HepG2 (cell line): ENCODE data around the gene SETD1B. TPM values are rescaled to one million over a fixed set of nuclear protein-coding genes. Genes with fewer than 3 reads are reported as not detected.
A peak's percentile ranks its signal among the peaks of the same experiment; 100 is the strongest.

Experiments used
- ATAC-seq: fragments of 200-7000 bp; cut with Tn5 transposase; 3 replicates; pipeline ENCODE4 v1.9.1; 2020; ENCODE audit warnings: mild to moderate bottlenecking, moderate library complexity
- BruUV-seq: library from RNA; stranded (reverse); fragments of 400-500 nt; replicated peaks from 2 replicates; lab custom pipeline; 2021; lab: Mats Ljungman, UMichigan
- CTCF ChIA-PET: fragments of 300-600 bp; formaldehyde crosslinking; extraction: SDS; loops from one replicate; lab custom pipeline; 2021; ENCODE audit warnings: low total read pairs, inconsistent platforms, low intra/inter-chr PET ratio; lab: Yijun Ruan, JAX
- POLR2A ChIA-PET: fragments of 350-600 bp; sonication (Branson Sonifier 250); formaldehyde crosslinking; loops from one replicate; lab custom pipeline; 2020; ENCODE audit warnings: antibody characterized with exemption, inconsistent platforms; lab: Yijun Ruan, JAX
- DNase-seq: peaks from one replicate; pipeline ENCODE4 v3.0.0-alpha.2; 2015; ENCODE audit warnings: low spot score
- FAIRE-seq: peaks from 3 replicates; lab custom pipeline; 2011; peaks lifted over from hg19 to GRCh38; lab: Jason Lieb, UNC
- H2AFZ ChIP-seq: one replicate; pipeline ENCODE4 v1.6.1; 2011; ENCODE audit warnings: low read length, inconsistent platforms
- H3K27ac ChIP-seq: fragments of 300-600 bp; 3 replicates; pipeline ENCODE4 v1.8.0; 2011; ENCODE audit warnings: mixed run types, mild to moderate bottlenecking, mixed read lengths, low read length, inconsistent platforms; ENCODE audit not compliant: insufficient read depth; ENCODE audit errors: extremely low read length
- H3K27me3 ChIP-seq, 2 experiments: fragments of 200-600 bp in 1 of 2; 2 replicates in 1 of 2; 3 replicates in 1 of 2; pipeline versions ENCODE4 v1.6.0 to v1.8.0; 2011; ENCODE audit warnings: low read length in 2 of 2, mild to moderate bottlenecking in 2 of 2, moderate library complexity in 2 of 2, inconsistent platforms in 1 of 2; ENCODE audit not compliant: insufficient read depth in 2 of 2, control insufficient read depth in 1 of 2
- H3K36me3 ChIP-seq, 2 experiments: fragments of 200-600 bp in 1 of 2; replicated peaks in 1 of 2; 2 replicates in 1 of 2; 3 replicates in 1 of 2; pipeline versions ENCODE4 v1.5.1 to v1.8.0; 2011; ENCODE audit warnings: low read length in 2 of 2, inconsistent platforms in 1 of 2; ENCODE audit not compliant: insufficient read depth in 2 of 2, control insufficient read depth in 1 of 2
- H3K4me1 ChIP-seq: 2 replicates; pipeline ENCODE4 v1.5.1; 2012; ENCODE audit warnings: low read length, inconsistent platforms; ENCODE audit not compliant: insufficient read depth
- H3K4me2 ChIP-seq: 2 replicates; pipeline ENCODE4 v1.6.0; 2011; ENCODE audit warnings: low read depth, low read length, inconsistent platforms
- H3K4me3 ChIP-seq, 3 experiments: fragments of 200-600 bp in 1 of 3; sonication (generic), shearing (Covaris generic) in 1 of 3; replicated peaks in 1 of 3; 2 replicates each; pipeline ENCODE4 v1.5.1; 2011 to 2016; ENCODE audit warnings: low read length in 3 of 3, inconsistent platforms in 2 of 3, low read depth in 2 of 3, mild to moderate bottlenecking in 2 of 3, control low read depth in 1 of 3, mixed read lengths in 1 of 3; ENCODE audit not compliant: insufficient read depth in 1 of 3
- H3K79me2 ChIP-seq: one replicate; pipeline ENCODE4 v1.6.1; 2011; ENCODE audit warnings: low read length, inconsistent platforms; ENCODE audit not compliant: insufficient read depth
- H3K9ac ChIP-seq: 2 replicates; pipeline ENCODE4 v1.6.0; 2011; ENCODE audit warnings: mild to moderate bottlenecking, low read depth, low read length, inconsistent platforms; ENCODE audit not compliant: insufficient read depth
- H3K9me3 ChIP-seq: 2 replicates; pipeline ENCODE4 v1.5.1; 2012; ENCODE audit warnings: mild to moderate bottlenecking, low read length
- H4K20me1 ChIP-seq: 2 replicates; pipeline ENCODE4 v1.6.0; 2011; ENCODE audit warnings: inconsistent platforms, mild to moderate bottlenecking, low read length, moderate library complexity; ENCODE audit not compliant: insufficient read depth
- ELF3 ChIP-seq: IDR thresholded peaks from 2 replicates; pipeline ENCODE4 v1.6.1; 2016; ENCODE audit warnings: missing genetic modification reagents, missing compliant biosample characterization
- ETV6 ChIP-seq: sonication (generic); formaldehyde crosslinking; conservative IDR thresholded peaks from 2 replicates; pipeline ENCODE4 v1.4.0; 2020; ENCODE audit warnings: missing genetic modification reagents
- HNF4G ChIP-seq, 2 experiments: sonication (generic) in 1 of 2; formaldehyde crosslinking in 1 of 2; IDR thresholded peaks; 2 replicates each; pipeline versions ENCODE4 v1.4.0 to v1.6.1; 2011 to 2020; ENCODE audit warnings: borderline replicate concordance in 2 of 2, low read depth in 2 of 2, mild to moderate bottlenecking in 2 of 2, low read length in 1 of 2, missing genetic modification reagents in 1 of 2, moderate library complexity in 1 of 2
- LBX2 ChIP-seq: sonication (generic); formaldehyde crosslinking; IDR thresholded peaks from 2 replicates; pipeline ENCODE4 v1.5.0; 2020; ENCODE audit warnings: missing genetic modification reagents, mild to moderate bottlenecking, borderline replicate concordance
- MAFK ChIP-seq, 2 experiments: IDR thresholded peaks in 1 of 2; conservative IDR thresholded peaks in 1 of 2; 2 replicates each; pipeline ENCODE4 v1.6.1; 2011; ENCODE audit warnings: improper control_type of control experiment in 2 of 2, low read length in 2 of 2
- NR2F6 ChIP-seq, 2 experiments: IDR thresholded peaks; 2 replicates each; pipeline ENCODE4 v1.6.1; 2016; ENCODE audit warnings: antibody characterized with exemption in 1 of 2, mild to moderate bottlenecking in 1 of 2
- PHF5A ChIP-seq: IDR thresholded peaks from one replicate; pipeline ENCODE4 v1.6.1; 2018; ENCODE audit warnings: low read depth, missing genetic modification reagents; ENCODE audit not compliant: unreplicated experiment
- REL ChIP-seq: sonication (generic); formaldehyde crosslinking; conservative IDR thresholded peaks from 2 replicates; pipeline ENCODE4 v1.8.0; 2022; ENCODE audit warnings: mild to moderate bottlenecking, missing genetic modification reagents, moderate library complexity
- SOX13 ChIP-seq, 3 experiments: fragments of 450-650 bp in 1 of 3; sonication (generic) in 1 of 3; formaldehyde crosslinking in 1 of 3; IDR thresholded peaks in 2 of 3; conservative IDR thresholded peaks in 1 of 3; 2 replicates each; pipeline versions ENCODE4 v1.5.0 to v1.6.1; 2016 to 2020; ENCODE audit warnings: antibody characterized with exemption in 1 of 3, mild to moderate bottlenecking in 1 of 3, missing compliant biosample characterization in 1 of 3, missing genetic modification reagents in 1 of 3, moderate library complexity in 1 of 3
- SSRP1 ChIP-seq: IDR thresholded peaks from 2 replicates; pipeline ENCODE4 v1.6.1; 2016; ENCODE audit warnings: control low read depth
- ZNF224 ChIP-seq: sonication (generic); formaldehyde crosslinking; IDR thresholded peaks from 2 replicates; pipeline ENCODE4 v1.5.0; 2020; ENCODE audit warnings: mild to moderate bottlenecking, missing genetic modification reagents
- ZNF496 ChIP-seq: sonication (generic); formaldehyde crosslinking; IDR thresholded peaks from 2 replicates; pipeline ENCODE4 v1.8.1; 2023; ENCODE audit warnings: mild to moderate bottlenecking, moderate library complexity, missing genetic modification reagents; ENCODE audit not compliant: insufficient replicate concordance
- ZNF770 ChIP-seq: sonication (generic); formaldehyde crosslinking; IDR thresholded peaks from 2 replicates; pipeline ENCODE4 v1.5.0; 2020; ENCODE audit warnings: mild to moderate bottlenecking, missing genetic modification reagents
- WGBS: methylation state at CpG from one replicate; pipeline ENCODE4 v1.1.6; 2017; ENCODE audit warnings: low lambda C conversion rate; 5-methylcytosine and 5-hydroxymethylcytosine counted together
- in situ Hi-C: cut with HindIII; loops from 2 replicates; pipeline ENCODE4 v1.10.0; 2017; ENCODE audit warnings: low pct_unique_long_range_greater_than_20kb; ENCODE audit not compliant: extremely low pct_ligation_motif_present
- intact Hi-C: fragments of 100-400 bp; cut with micrococcal nuclease; formaldehyde crosslinking; loops from one replicate; pipeline ENCODE4 v1.10.0; 2022; ENCODE audit not compliant: unreplicated experiment
- polyA plus RNA-seq, 8 experiments: library from polyadenylated mRNA; depleted of rRNA in 3 of 8; stranded (reverse) in 7 of 8; unstranded in 1 of 8; fragments of >200 nt; fragmentation: Illumina TruSeq in 4 of 8; extraction: Trizol in 4 of 8; gene quantifications; 2 replicates each; pipeline versions ENCODE4 v1.2.1 to v1.2.3, GENCODE V29; 2011 to 2016; ENCODE audit warnings: low read depth in 4 of 8, missing spikeins in 1 of 8, mixed read lengths in 1 of 8; ENCODE audit not compliant: insufficient read depth in 1 of 8
- total RNA-seq, 5 experiments: library from RNA; depleted of rRNA; stranded (reverse); fragments of >200 nt; fragmentation: Illumina TruSeq; extraction: Trizol; gene quantifications; 2 replicates each; pipeline ENCODE4 v1.2.3, GENCODE V29; 2016; ENCODE audit warnings: low read depth in 1 of 5
- TF ChIP-seq, protein P1 (sequence below): sonication (generic); formaldehyde crosslinking; IDR thresholded peaks from 2 replicates; pipeline ENCODE4; 2020; ENCODE audit warnings: missing genetic modification reagents, mild to moderate bottlenecking, borderline replicate concordance
- TF ChIP-seq, protein P2 (sequence below): sonication (generic); formaldehyde crosslinking; IDR thresholded peaks from 2 replicates; pipeline ENCODE4 v1.5.1; 2020; ENCODE audit warnings: mild to moderate bottlenecking, moderate library complexity, missing genetic modification reagents

SETD1B gene
- total and polyA plus RNA-seq, 2 of the 13 experiments (the other 11 are each of a cell fraction or from before 2014, with no cell fraction given): 1.1 to 1.4 TPM

DNA sequence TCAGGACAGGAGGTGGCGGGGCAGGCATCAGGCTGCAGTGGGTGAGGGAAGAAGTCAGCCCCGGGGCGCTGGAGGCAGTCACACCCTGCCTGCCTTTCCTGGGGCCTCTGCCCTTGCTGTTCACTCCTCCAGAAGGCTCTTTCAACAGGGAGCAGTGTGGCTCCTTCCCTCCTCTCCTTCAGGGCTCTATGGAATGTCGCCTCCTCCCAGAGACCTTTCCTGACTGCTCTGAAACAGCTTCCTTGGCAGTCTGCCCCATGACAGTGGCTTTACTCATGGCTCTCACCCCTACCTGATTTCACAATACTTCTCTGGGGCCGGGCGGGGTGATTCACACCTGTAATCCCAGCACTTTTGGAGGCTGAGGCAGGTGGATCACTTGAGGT lies 17.4 kb upstream of the SETD1B start:
- Histone ChIP-seq H3K4me2 (no peak overlapping the region), H3K4me1 (peaks cover 82% of the 10 kb centered on the region), H2AFZ (no peak overlapping the region), H3K9ac (peak overlapping the region; percentile 24; the same call in 1 of the 2 replicates), H3K27ac (peak overlapping the region; percentile 33), H3K9me3 (no peaks in the 10 kb centered on the region), H3K79me2 (peaks cover 27% of the 10 kb centered on the region), H3K27me3 (no peaks in the 10 kb centered on the region; a peak in 1 of 5 replicates), H3K4me3 (no peak overlapping the region), H3K36me3 (peaks cover 0 to 3% of the 10 kb centered on the region in 2 experiments; a peak in 2 of 5 replicates), H4K20me1 (peaks cover 10% of the 10 kb centered on the region; the same call in 1 of the 2 replicates)
- no TSS peak for BruUV-seq
- peak; percentile 68 for DNase-seq
- no peak for FAIRE-seq
- ChIA-PET CTCF (no interaction called here), POLR2A (interaction anchor here (0.9 to 1.2 kb wide), 2 partner anchors 15 to 37 kb away, joined by 3 read pairs; no protein-coding TSS in a partner anchor)
- in situ Hi-C loops (no loop called here), intact Hi-C loops (no loop called here)
- WGBS: 64% methylated on average over 6 of the region's 6 CpGs
- peak; percentile 24 for ATAC-seq
- TF ChIP-seq, protein P1, sequence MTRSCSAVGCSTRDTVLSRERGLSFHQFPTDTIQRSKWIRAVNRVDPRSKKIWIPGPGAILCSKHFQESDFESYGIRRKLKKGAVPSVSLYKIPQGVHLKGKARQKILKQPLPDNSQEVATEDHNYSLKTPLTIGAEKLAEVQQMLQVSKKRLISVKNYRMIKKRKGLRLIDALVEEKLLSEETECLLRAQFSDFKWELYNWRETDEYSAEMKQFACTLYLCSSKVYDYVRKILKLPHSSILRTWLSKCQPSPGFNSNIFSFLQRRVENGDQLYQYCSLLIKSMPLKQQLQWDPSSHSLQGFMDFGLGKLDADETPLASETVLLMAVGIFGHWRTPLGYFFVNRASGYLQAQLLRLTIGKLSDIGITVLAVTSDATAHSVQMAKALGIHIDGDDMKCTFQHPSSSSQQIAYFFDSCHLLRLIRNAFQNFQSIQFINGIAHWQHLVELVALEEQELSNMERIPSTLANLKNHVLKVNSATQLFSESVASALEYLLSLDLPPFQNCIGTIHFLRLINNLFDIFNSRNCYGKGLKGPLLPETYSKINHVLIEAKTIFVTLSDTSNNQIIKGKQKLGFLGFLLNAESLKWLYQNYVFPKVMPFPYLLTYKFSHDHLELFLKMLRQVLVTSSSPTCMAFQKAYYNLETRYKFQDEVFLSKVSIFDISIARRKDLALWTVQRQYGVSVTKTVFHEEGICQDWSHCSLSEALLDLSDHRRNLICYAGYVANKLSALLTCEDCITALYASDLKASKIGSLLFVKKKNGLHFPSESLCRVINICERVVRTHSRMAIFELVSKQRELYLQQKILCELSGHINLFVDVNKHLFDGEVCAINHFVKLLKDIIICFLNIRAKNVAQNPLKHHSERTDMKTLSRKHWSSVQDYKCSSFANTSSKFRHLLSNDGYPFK (CRISPR knock-in tag): no peak
- TF ChIP-seq REL (CRISPR knock-in tag): no peak
- TF ChIP-seq ELF3 (CRISPR knock-in tag): no peak
- no peak for TF ChIP-seq MAFK (conservative IDR thresholded peaks at IDR 0.05 in 1 of 2, IDR thresholded peaks at IDR 0.05 in 1 of 2; ENCODE audit: low read length in 2 of 2)
- no peak for TF ChIP-seq LBX2 (CRISPR knock-in tag)
- no peak for TF ChIP-seq SSRP1 (CRISPR knock-in tag)
- TF ChIP-seq PHF5A (CRISPR knock-in tag): no peak
- no peak for TF ChIP-seq HNF4G (IDR thresholded peaks at IDR 0.05; ENCODE audit: borderline replicate concordance, low read depth, low read length)
- TF ChIP-seq HNF4G (CRISPR knock-in tag; IDR thresholded peaks at IDR 0.05; ENCODE audit: borderline replicate concordance, low read depth): no peak
- TF ChIP-seq ZNF770 (CRISPR knock-in tag): peak; percentile 39; the same call in 1 of the 2 replicates
- no peak for TF ChIP-seq ETV6 (CRISPR knock-in tag)
- no peak for TF ChIP-seq SOX13 (IDR thresholded peaks at IDR 0.05)
- peak in 1 of 2 experiments; percentile 30; a peak in 1 of 4 replicates for TF ChIP-seq SOX13 (CRISPR knock-in tag; conservative IDR thresholded peaks at IDR 0.05 in 1 of 2, IDR thresholded peaks at IDR 0.05 in 1 of 2)
- no peak for TF ChIP-seq NR2F6 (IDR thresholded peaks at IDR 0.05)
- peak; percentile 22; the same call in 1 of the 2 replicates for TF ChIP-seq NR2F6 (CRISPR knock-in tag; IDR thresholded peaks at IDR 0.05)
- no peak for TF ChIP-seq ZNF224 (CRISPR knock-in tag)
- TF ChIP-seq, protein P2, sequence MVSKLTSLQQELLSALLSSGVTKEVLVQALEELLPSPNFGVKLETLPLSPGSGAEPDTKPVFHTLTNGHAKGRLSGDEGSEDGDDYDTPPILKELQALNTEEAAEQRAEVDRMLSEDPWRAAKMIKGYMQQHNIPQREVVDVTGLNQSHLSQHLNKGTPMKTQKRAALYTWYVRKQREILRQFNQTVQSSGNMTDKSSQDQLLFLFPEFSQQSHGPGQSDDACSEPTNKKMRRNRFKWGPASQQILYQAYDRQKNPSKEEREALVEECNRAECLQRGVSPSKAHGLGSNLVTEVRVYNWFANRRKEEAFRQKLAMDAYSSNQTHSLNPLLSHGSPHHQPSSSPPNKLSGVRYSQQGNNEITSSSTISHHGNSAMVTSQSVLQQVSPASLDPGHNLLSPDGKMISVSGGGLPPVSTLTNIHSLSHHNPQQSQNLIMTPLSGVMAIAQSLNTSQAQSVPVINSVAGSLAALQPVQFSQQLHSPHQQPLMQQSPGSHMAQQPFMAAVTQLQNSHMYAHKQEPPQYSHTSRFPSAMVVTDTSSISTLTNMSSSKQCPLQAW (CRISPR knock-in tag): no peak
- no peak for TF ChIP-seq ZNF496 (CRISPR knock-in tag)
